Stimulated activated CD8-positive, alpha-beta memory T cell treated with anti-CD3 and anti-CD28 coated beads, Interleukin-12 subunit alpha, Interleukin-12 subunit beta, amount 100 ng/mL, for 1 hour (primary cell): ENCODE measurements around the gene PRKG1.
A peak's percentile ranks its signal among the peaks of the same experiment; 100 is the strongest.
"Not testable (repeated sequence)": the region's sequence is repeated elsewhere in the genome, so short reads cannot be mapped to it uniquely, and the experiment has no call there.

Experiments used
- DNase-seq: peaks from one replicate; pipeline ENCODE4 v3.0.0-alpha.2; 2020; ENCODE audit warnings: low read depth

PRKG1 gene

GRCh38 chr10:51656503-51656902 lies 582.2 kb downstream of the PRKG1 start:
- no peak for DNase-seq

DNA sequence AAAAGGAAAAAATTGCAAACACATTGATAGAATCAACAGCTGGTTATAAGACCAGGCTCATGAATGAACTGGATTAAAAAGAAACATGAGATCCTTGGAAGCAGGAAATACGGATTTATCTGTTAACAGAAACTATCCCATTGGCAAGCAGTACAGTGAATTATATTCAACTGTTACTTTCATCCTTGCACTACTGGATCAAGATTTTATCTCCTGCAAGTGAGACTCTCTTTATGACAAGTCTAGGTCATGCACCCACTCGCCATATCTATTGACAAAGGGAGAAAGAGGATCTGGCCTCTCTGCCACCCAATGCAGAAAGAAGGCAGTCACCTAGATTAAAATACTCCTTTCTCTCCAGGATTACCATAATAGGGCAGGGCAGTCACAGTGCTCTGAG lies 583.7 kb downstream of the PRKG1 start:
- no peak for DNase-seq

DNA sequence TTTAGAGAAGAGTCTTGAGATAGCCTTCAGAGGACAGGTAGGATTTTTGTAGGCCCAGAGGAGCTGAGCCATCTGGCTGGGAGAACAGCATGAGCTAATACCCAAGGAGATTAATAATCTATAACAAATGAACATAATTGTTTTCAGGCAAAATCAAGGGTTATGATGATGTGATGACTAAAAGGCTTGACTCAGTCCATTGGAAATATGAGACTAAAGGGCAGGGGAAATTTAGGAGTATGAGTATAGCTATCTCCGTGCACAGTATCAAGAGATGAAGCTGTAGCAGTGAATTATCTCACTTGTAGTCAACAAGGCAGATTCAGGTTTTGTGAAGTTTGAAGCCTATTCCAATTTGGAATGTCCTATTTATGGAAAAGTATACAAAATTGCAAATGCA lies 585.1 kb downstream of the PRKG1 start:
- no peak for DNase-seq

DNA sequence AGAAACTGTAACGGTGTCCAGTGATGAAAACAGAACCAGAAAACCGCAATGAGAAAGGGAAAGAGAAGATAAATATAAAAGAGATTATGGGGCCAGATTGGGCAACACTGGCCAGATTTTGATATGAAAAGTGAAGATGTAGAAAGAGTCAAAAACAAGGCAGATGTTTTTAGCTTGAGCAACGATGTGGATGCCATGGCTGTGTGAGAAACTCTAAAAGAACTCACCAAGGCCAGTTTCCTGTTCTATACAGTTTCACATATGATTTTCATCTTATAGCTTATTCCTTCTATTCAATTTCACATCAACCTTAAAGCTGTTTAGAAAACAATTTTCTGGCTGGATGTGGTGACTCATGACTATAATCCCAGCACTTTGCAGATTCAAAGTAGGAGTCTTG lies 588.8 kb downstream of the PRKG1 start:
- DNase-seq = no peak

DNA sequence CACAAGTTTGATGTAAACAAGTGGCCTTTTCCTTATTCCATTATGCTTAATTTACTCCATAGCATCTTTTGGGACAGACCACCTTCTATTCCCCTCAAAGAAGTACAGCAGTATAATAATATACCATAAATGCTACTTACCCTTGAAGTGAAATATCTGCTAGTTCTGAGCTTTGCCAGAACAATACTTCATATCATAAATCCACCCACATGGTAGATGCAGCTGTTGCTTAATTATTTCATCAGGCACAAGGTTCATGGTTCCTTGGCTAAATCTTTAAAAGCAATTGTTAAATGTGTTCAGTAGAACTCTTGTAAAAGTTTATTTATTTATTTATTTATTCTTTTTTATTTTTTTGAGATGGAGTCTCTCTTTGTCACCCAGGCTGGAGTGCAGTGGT lies 592.2 kb downstream of the PRKG1 start:
- no peak for DNase-seq

- DNase-seq = no peak
Observed at GRCh38 chr10:51667678-51668335, 593.5 kb downstream of the PRKG1 start.

- no peak for DNase-seq
Observed at GRCh38 chr10:51668336-51668689, 594.0 kb downstream of the PRKG1 start.

GRCh38 chr10:51669041-51669440 lies 594.8 kb downstream of the PRKG1 start:
- DNase-seq = no peak

DNA sequence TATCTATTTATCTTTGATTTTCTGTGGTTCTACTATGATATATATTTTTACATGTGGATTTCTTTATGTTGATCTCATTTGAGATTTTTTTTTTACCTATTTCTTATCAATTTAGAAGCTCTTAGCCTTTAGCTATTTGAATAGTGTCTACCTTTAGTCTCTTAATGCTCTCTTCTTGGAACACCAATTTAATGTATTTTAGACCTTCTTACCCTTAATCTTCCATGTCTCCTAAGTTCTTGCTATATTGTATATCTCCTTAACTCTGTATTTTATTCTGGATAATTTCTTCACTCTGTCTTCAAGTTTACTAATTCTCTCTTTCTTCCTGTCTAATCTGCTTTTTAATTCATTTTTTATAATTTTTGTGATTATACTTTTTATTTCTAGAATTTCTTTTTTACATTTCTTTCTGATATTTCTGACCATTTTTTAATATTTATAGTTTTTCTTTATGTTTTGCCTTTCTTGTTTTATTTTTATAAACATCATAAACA lies 597.8 kb downstream of the PRKG1 start:
- DNase-seq = no peak

DNA sequence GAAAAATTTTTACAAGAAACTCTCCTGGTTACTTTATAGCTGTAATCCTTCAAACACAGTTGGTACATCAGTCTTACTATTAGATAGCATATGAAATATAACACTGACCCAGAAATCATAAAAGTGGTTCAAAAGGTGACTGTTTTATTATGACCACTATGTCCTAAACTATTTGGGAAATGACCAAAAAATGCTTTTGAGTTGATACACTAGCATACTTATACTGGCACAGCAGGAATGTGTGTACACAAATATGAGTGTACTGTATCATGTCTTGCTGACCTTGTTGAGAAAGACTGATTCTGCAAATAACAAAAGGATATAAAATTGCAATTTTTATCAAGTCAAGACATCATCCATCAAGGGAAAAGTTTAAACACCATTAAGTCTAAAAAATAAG lies 600.8 kb downstream of the PRKG1 start:
- no peak for DNase-seq

DNA sequence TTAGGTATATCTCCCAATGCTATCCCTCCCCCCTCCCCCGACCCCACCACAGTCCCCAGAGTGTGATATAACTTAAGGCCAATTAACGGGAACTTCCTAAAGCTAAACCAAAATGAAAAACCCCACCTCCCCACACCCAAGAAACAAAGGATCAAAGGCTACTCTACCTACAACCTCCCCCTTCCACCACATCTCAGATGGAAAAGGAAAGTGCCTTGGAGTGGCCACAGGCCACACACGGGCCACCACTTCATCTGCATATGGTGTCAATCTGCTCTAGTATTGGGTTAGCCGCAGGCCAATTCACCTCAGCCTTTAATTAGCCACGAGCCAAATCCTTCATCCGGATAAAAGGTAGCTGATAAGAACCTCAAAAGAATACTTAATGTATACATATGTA lies 605.6 kb downstream of the PRKG1 start:
- no peak for DNase-seq

DNA sequence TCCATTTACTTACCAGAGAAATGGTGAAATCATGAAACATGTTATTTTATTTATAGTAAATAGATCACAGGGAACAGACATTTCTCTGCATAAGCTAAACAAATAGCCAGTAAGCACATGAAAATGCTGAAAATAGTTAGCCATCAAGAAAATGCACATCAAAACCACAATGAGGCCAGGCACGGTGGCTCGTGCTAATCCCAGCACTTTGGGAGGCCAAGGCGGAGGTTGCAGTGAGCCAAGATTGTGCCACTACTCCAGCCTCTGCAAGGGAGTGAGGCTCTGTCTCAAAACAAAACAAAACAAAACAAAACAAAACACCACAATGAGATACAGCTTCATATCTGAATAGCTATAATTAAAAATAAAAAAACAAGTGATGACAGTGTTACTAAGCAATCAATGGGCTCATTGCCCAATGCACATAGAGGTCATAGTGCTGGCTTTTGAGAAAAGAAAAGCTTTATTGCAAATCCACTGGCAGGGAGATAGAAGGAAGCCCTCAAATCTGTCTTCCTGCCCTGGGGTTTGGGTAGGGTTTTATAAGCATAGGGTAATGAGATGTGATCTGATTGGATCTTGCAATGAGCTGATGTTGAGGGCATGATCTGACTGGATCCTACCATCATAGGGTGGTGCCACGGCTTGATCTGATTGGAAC lies 608.9 kb downstream of the PRKG1 start:
- DNase-seq = no peak

GRCh38 chr10:51685768-51686167 lies 611.5 kb downstream of the PRKG1 start:
- DNase-seq = no peak

DNA sequence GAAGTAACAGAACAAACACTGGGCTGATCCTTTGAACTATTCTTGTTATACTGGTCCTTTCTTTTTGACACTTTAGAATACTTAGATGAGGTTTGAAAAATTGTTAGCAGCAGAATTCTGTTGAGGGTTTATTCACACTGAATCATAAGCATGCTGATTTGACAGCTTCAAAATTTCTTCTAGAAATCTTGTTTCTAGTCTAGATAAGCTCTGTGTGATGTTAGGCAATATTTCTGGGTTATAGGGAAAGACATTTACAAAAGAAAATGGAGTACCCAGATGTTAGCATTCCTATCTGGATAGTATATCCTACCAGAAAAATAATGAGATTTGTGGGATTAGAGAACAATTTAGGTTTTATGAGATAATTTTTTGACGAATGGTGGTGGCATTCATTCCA lies 613.0 kb downstream of the PRKG1 start:
- no peak for DNase-seq

DNA sequence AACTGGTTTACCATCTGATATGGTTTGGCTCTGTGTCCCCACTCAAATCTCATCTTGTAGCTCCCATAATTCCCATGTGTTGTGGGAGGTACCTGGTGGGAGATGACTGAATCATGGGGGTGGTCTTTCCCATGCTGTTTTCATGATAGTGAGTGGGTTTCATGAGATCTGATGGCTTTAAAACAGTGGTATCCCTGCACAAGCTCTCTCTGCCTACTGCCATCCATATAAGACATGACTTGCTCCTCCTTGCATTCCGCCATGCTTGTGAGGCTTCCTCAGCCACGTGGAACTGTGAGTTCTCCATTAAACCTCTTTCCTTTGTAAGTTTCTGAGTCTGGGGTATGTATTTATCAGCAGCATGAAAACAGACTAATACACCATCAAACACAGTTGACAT lies 614.5 kb downstream of the PRKG1 start:
- DNase-seq = not testable (repeated sequence)

DNA sequence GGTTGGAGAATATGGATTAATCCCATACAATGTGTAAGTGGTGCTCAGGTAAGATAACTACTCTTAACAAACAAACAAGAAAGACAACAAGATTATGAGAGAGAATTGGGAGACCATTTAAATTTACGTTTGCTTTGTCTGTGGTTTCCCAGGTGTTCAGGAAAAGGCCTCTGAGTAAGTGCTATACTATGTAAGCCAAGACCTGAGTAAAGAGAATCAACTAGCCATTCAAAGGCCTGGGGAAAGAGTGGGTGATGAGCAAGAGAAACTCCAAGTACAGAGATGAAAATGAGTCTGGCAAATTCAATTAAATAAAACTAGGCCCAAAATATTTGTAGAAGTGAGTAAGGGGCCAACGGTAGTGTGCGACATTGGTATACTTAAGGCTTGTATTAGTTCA lies 615.2 kb downstream of the PRKG1 start:
- no peak for DNase-seq

GRCh38 chr10:51691135-51691534 lies 616.8 kb downstream of the PRKG1 start:
- no peak for DNase-seq

GRCh38 chr10:51694086-51694768 lies 619.9 kb downstream of the PRKG1 start:
- DNase-seq = no peak

GRCh38 chr10:51696251-51696650 lies 622.0 kb downstream of the PRKG1 start:
- DNase-seq = no peak

- no peak for DNase-seq
Observed at GRCh38 chr10:51698473-51699063, 624.3 kb downstream of the PRKG1 start.

- DNase-seq = no peak
Observed at GRCh38 chr10:51699145-51699474, 624.8 kb downstream of the PRKG1 start.

- DNase-seq = peak; percentile 85
Observed at GRCh38 chr10:51699475-51700227, 625.4 kb downstream of the PRKG1 start, which contains the start of gene CSTF2T. Gene CSTF2T, minus strand, starts transcription at chr10:51699595. Its CDS starts 46 bp downstream, at chr10:51699549.
